DND-41 (cell line): Measurements from ENCODE around the gene TMEM63B.

Source experiments
- ATAC-seq: fragments of 200-7000 bp; cut with Tn5 transposase; 3 replicates; pipeline ENCODE4 v1.9.1; 2021; ENCODE audit warnings: low read depth; ENCODE audit not compliant: insufficient read depth
- DNase-seq: peaks from one replicate; pipeline ENCODE4 v3.0.0-alpha.2; 2020
- H2AFZ ChIP-seq: 2 replicates; pipeline ENCODE4 v1.6.0; 2012; ENCODE audit warnings: low read depth, low read length
- H3K27ac ChIP-seq: 2 replicates; pipeline ENCODE4 v1.5.1; 2012; ENCODE audit warnings: low read length, inconsistent platforms
- H3K27me3 ChIP-seq: fragments of 200-600 bp; sonication (generic); 2 replicates; pipeline ENCODE4 v1.6.0; 2012; ENCODE audit warnings: low read length, mild to moderate bottlenecking, inconsistent platforms; ENCODE audit not compliant: insufficient read depth, poor library complexity
- H3K36me3 ChIP-seq: 2 replicates; pipeline ENCODE4 v1.5.1; 2012; ENCODE audit warnings: low read length, inconsistent platforms; ENCODE audit not compliant: insufficient read depth
- H3K4me1 ChIP-seq: 2 replicates; pipeline ENCODE4 v1.5.1; 2012; ENCODE audit warnings: mild to moderate bottlenecking, low read length; ENCODE audit not compliant: insufficient read depth
- H3K4me2 ChIP-seq: 2 replicates; pipeline ENCODE4 v1.6.0; 2012; ENCODE audit warnings: mild to moderate bottlenecking, moderate library complexity, low read length, inconsistent platforms; ENCODE audit not compliant: insufficient read depth
- H3K4me3 ChIP-seq, 2 experiments: fragments of 200-600 bp in 1 of 2; shearing (Covaris generic) in 1 of 2; 2 replicates each; pipeline ENCODE4 v1.5.1; 2012 to 2016; ENCODE audit warnings: inconsistent platforms in 2 of 2, low read length in 2 of 2, mild to moderate bottlenecking in 2 of 2, low read depth in 1 of 2, moderate library complexity in 1 of 2
- H3K79me2 ChIP-seq: 2 replicates; pipeline ENCODE4 v1.6.0; 2012; ENCODE audit warnings: low read length, inconsistent platforms; ENCODE audit not compliant: insufficient read depth
- H3K9ac ChIP-seq: 2 replicates; pipeline ENCODE4 v1.6.0; 2012; ENCODE audit warnings: low read depth, mild to moderate bottlenecking, inconsistent platforms, low read length, moderate library complexity
- H3K9me3 ChIP-seq: 2 replicates; pipeline ENCODE4 v1.5.1; 2012; ENCODE audit warnings: low read length, moderate library complexity, mild to moderate bottlenecking, inconsistent platforms; ENCODE audit not compliant: insufficient read depth, severe bottlenecking
- H4K20me1 ChIP-seq: 2 replicates; pipeline ENCODE4 v1.6.0; 2012; ENCODE audit warnings: low read length; ENCODE audit not compliant: insufficient read depth
- EZH2 ChIP-seq: IDR thresholded peaks from 3 replicates; pipeline ENCODE4 v1.6.1; 2012; ENCODE audit warnings: borderline replicate concordance, low read depth, mild to moderate bottlenecking, moderate library complexity, low read length, inconsistent platforms; ENCODE audit not compliant: severe bottlenecking
- TF ChIP-seq, protein P1 (sequence below): IDR thresholded peaks from 2 replicates; pipeline ENCODE4 v1.5.1; 2012; ENCODE audit warnings: borderline replicate concordance, low read length, moderate library complexity, mild to moderate bottlenecking; ENCODE audit not compliant: poor library complexity, severe bottlenecking; ENCODE audit errors: extremely low read depth

The TMEM63B gene

DNA sequence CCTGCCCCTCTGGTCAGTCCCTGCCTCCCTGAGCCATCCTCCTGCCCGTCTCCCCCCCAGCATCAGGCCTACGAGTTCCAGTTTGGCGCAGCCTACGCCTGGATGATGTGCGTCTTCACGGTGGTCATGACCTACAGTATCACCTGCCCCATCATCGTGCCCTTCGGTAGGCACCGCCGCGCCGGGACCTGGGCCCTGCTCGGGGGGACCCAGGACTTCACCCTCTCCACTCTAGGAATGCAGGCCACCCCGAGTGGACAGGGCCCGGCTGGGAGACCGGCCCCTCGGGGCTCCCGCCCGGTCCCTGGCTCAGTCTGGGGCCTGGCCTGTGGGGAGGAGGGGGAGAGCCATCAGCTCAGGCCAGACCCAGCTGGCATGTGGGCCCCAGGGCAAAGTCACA lies 25.2 kb downstream of the TMEM63B start:
- H3K4me1 ChIP-seq, result no peaks in the 10 kb centered on the region
- H3K9me3 ChIP-seq, result no peaks in the 10 kb centered on the region
- H3K4me3 ChIP-seq, result no peak overlapping the region
- H3K27me3 ChIP-seq, result no peaks in the 10 kb centered on the region
- H3K36me3 ChIP-seq, result peaks cover 17% of the 10 kb centered on the region
- no peaks in the 10 kb centered on the region for H3K79me2 ChIP-seq
- H3K27ac ChIP-seq, result no peak overlapping the region
- no peak for TF ChIP-seq EZH2
- TF ChIP-seq, protein P1, sequence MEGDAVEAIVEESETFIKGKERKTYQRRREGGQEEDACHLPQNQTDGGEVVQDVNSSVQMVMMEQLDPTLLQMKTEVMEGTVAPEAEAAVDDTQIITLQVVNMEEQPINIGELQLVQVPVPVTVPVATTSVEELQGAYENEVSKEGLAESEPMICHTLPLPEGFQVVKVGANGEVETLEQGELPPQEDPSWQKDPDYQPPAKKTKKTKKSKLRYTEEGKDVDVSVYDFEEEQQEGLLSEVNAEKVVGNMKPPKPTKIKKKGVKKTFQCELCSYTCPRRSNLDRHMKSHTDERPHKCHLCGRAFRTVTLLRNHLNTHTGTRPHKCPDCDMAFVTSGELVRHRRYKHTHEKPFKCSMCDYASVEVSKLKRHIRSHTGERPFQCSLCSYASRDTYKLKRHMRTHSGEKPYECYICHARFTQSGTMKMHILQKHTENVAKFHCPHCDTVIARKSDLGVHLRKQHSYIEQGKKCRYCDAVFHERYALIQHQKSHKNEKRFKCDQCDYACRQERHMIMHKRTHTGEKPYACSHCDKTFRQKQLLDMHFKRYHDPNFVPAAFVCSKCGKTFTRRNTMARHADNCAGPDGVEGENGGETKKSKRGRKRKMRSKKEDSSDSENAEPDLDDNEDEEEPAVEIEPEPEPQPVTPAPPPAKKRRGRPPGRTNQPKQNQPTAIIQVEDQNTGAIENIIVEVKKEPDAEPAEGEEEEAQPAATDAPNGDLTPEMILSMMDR, result no peak
- DNase-seq, result no peak
- no peak for ATAC-seq
- H2AFZ ChIP-seq, result no peak overlapping the region
- H4K20me1 ChIP-seq, result peaks cover 5% of the 10 kb centered on the region; the same call in 1 of the 2 replicates
- no peak overlapping the region for H3K9ac ChIP-seq
- no peak overlapping the region for H3K4me2 ChIP-seq

DNA sequence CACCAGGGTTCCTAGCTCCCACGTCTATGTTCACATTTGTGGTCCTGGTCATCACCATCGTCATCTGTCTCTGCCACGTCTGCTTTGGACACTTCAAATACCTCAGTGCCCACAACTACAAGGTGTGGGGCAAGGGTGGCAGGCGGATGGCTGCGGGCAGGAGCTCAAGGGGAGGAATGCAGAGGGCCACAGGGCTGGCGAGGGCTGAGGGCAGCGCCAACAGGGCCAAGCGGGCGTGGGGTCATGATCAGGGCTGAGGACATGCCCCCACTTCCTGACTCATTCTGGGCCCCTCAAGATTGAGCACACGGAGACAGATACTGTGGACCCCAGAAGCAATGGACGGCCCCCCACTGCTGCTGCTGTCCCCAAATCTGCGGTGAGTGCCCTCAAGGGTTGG lies 26.7 kb downstream of the TMEM63B start:
- Histone ChIP-seq H3K4me2 (no peak overlapping the region), H3K27me3 (no peaks in the 10 kb centered on the region), H3K9ac (no peak overlapping the region), H3K4me3 (no peak overlapping the region), H3K4me1 (no peaks in the 10 kb centered on the region), H3K27ac (no peak overlapping the region), H3K79me2 (no peaks in the 10 kb centered on the region), H3K9me3 (no peaks in the 10 kb centered on the region), H2AFZ (no peak overlapping the region), H3K36me3 (peaks cover 5% of the 10 kb centered on the region; the same call in 1 of the 2 replicates), H4K20me1 (peaks cover 5% of the 10 kb centered on the region; the same call in 1 of the 2 replicates)
- DNase-seq (no peak), ATAC-seq (no peak)
- TF ChIP-seq, protein P1, result no peak
- TF ChIP-seq EZH2, result no peak

DNA sequence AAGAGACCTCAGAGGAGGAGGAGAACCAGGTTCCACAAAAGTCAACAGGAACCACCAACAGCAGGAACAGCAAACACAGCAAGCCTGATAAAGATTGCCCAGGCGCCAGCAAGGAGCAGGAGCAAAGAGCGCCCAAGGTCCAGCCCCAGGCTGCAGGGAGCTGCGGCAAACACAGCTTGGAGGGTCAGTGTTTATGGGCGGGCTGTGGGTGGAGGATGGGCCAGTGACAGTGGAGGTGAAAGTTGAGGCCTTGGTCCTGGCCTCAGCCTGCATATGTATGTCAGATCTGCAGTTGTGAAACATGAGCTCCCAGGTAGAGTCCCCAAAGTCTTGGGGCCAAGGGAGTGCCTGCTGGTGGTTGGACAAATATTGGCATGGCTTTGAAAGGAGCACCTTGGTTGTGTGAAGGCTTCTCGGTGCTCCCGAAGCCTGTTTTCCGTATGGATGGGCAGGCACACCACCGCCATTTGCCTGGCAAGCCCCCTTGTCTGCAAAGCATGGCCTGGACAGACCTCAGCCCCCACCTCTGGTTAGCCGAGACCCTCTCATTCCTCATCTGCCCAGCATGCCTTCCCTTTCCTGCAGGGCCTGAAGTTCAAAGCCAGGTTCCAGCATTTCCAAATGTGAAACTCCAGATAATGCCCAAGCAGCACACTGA lies 29.3 kb downstream of the TMEM63B start:
- H3K4me2 ChIP-seq, result no peak overlapping the region
- no peak overlapping the region for H2AFZ ChIP-seq
- no peaks in the 10 kb centered on the region for H3K27me3 ChIP-seq
- no peak overlapping the region for H3K4me3 ChIP-seq
- no peak for TF ChIP-seq EZH2
- TF ChIP-seq, protein P1, result no peak
- H3K36me3 ChIP-seq, result no peaks in the 10 kb centered on the region
- H3K9me3 ChIP-seq, result no peaks in the 10 kb centered on the region
- H3K4me1 ChIP-seq, result no peaks in the 10 kb centered on the region; the same call in none of the 2 replicates
- H3K9ac ChIP-seq, result no peak overlapping the region
- ATAC-seq (no peak), DNase-seq (no peak)
- H3K79me2 ChIP-seq, result no peaks in the 10 kb centered on the region
- H3K27ac ChIP-seq, result no peak overlapping the region
- H4K20me1 ChIP-seq, result peaks cover 5% of the 10 kb centered on the region; the same call in 1 of the 2 replicates
